IMR-90 (cell line): ENCODE measurements around the gene PLIN4. TPM values are rescaled to one million over a fixed set of nuclear protein-coding genes. Genes with fewer than 3 reads are reported as not detected.

Source experiments
- ATAC-seq: fragments of 200-7000 bp; cut with Tn5 transposase; 2 replicates; pipeline ENCODE4 v1.9.1; 2020; ENCODE audit warnings: low read depth, mild to moderate bottlenecking, moderate library complexity
- BruUV-seq: library from RNA; stranded (reverse); fragments of 400-500 nt; replicated peaks from 2 replicates; lab custom pipeline; 2021; lab: Mats Ljungman, UMichigan
- CTCF ChIA-PET: fragments of 300-600 bp; formaldehyde crosslinking; extraction: SDS; loops from one replicate; lab custom pipeline; 2021; ENCODE audit warnings: antibody characterized with exemption; lab: Yijun Ruan, JAX
- POLR2A ChIA-PET: fragments of 300-600 bp; sonication (Branson Sonifier 250); formaldehyde crosslinking; loops from one replicate; lab custom pipeline; 2022; ENCODE audit warnings: antibody characterized with exemption; ENCODE audit not compliant: unreplicated experiment; lab: Charles Lee
- DNase-seq: peaks from one replicate; pipeline ENCODE4 v3.0.0; 2013
- H2AFZ ChIP-seq: replicated peaks from 2 replicates; pipeline ENCODE3; 2013; ENCODE audit warnings: low read length, mild to moderate bottlenecking; ENCODE audit not compliant: poor library complexity
- H2AK5ac ChIP-seq: 2 replicates; pipeline ENCODE4 v1.6.1; 2013; ENCODE audit warnings: low read depth, low read length, inconsistent platforms
- H2AK9ac ChIP-seq: replicated peaks from 2 replicates; pipeline ENCODE3; 2013; ENCODE audit warnings: mild to moderate bottlenecking, low read depth, low read length, moderate library complexity; ENCODE audit not compliant: poor library complexity
- H2BK120ac ChIP-seq: 2 replicates; pipeline ENCODE4 v1.6.1; 2013; ENCODE audit warnings: low read depth, low read length, inconsistent platforms
- H2BK15ac ChIP-seq: 3 replicates; pipeline ENCODE4 v1.6.1; 2013; ENCODE audit warnings: low read depth, low read length, inconsistent platforms
- H2BK20ac ChIP-seq: 2 replicates; pipeline ENCODE4 v1.6.1; 2013; ENCODE audit warnings: low read depth, mild to moderate bottlenecking, inconsistent platforms, low read length, moderate library complexity
- H2BK5ac ChIP-seq: 2 replicates; pipeline ENCODE4 v1.6.1; 2013; ENCODE audit warnings: mild to moderate bottlenecking, low read depth, low read length, inconsistent platforms; ENCODE audit not compliant: poor library complexity, severe bottlenecking
- H3K14ac ChIP-seq: replicated peaks from 2 replicates; pipeline ENCODE4 v1.6.1; 2013; ENCODE audit warnings: low read depth, low read length, inconsistent platforms
- H3K18ac ChIP-seq: 2 replicates; pipeline ENCODE4 v1.6.1; 2013; ENCODE audit warnings: low read depth, low read length, control low read depth
- H3K23ac ChIP-seq: 2 replicates; pipeline ENCODE4 v1.6.1; 2013; ENCODE audit warnings: low read depth, low read length, inconsistent platforms
- H3K27ac ChIP-seq: 2 replicates; pipeline ENCODE4 v1.5.1; 2013; ENCODE audit warnings: mild to moderate bottlenecking, control low read depth, low read length; ENCODE audit not compliant: insufficient read depth
- H3K27me3 ChIP-seq: 2 replicates; pipeline ENCODE4 v1.6.1; 2013; ENCODE audit warnings: low read length; ENCODE audit not compliant: control insufficient read depth, insufficient read depth
- H3K36me3 ChIP-seq: 2 replicates; pipeline ENCODE4 v1.6.1; 2013; ENCODE audit warnings: low read length, mixed read lengths; ENCODE audit not compliant: control insufficient read depth, insufficient read depth
- H3K4ac ChIP-seq: 2 replicates; pipeline ENCODE4 v1.6.1; 2013; ENCODE audit warnings: low read depth, low read length, inconsistent platforms
- H3K4me1 ChIP-seq: 2 replicates; pipeline ENCODE4 v1.6.1; 2013; ENCODE audit warnings: low read length, mixed read lengths; ENCODE audit not compliant: control insufficient read depth, insufficient read depth
- H3K4me2 ChIP-seq: 2 replicates; pipeline ENCODE4 v1.6.1; 2013; ENCODE audit warnings: low read depth, mild to moderate bottlenecking, control low read depth, low read length, moderate library complexity
- H3K4me3 ChIP-seq: 2 replicates; pipeline ENCODE4 v1.5.1; 2013; ENCODE audit warnings: low read depth, mild to moderate bottlenecking, control low read depth, low read length, moderate library complexity; ENCODE audit not compliant: insufficient read depth
- H3K56ac ChIP-seq: 2 replicates; pipeline ENCODE4 v1.6.1; 2013; ENCODE audit warnings: low read length, inconsistent platforms; ENCODE audit not compliant: insufficient read depth; ENCODE audit errors: extremely low read depth
- H3K79me1 ChIP-seq, 2 experiments: 2 replicates each; pipeline ENCODE4 v1.6.1; 2013; ENCODE audit warnings: low read length in 2 of 2, inconsistent platforms in 1 of 2, low read depth in 1 of 2
- H3K9ac ChIP-seq: 2 replicates; pipeline ENCODE4 v1.6.1; 2013; ENCODE audit warnings: low read depth, low read length, control low read depth
- H3K9me1 ChIP-seq: 2 replicates; pipeline ENCODE4 v1.6.1; 2013; ENCODE audit warnings: low read length, inconsistent platforms; ENCODE audit not compliant: insufficient read depth
- H3K9me3 ChIP-seq: 2 replicates; pipeline ENCODE4 v1.6.1; 2013; ENCODE audit warnings: low read length; ENCODE audit not compliant: control insufficient read depth, insufficient read depth
- H4K20me1 ChIP-seq: 2 replicates; pipeline ENCODE4 v1.6.1; 2013; ENCODE audit warnings: low read length, inconsistent platforms; ENCODE audit not compliant: insufficient read depth
- H4K5ac ChIP-seq: 2 replicates; pipeline ENCODE4 v1.6.1; 2013; ENCODE audit warnings: mild to moderate bottlenecking, low read depth, low read length, control low read depth
- H4K8ac ChIP-seq, 2 experiments: 2 replicates each; pipeline ENCODE4 v1.6.1; 2013; ENCODE audit warnings: low read depth in 2 of 2, low read length in 2 of 2, control low read depth in 1 of 2, inconsistent platforms in 1 of 2
- H4K91ac ChIP-seq: 2 replicates; pipeline ENCODE4 v1.6.1; 2013; ENCODE audit warnings: low read depth, low read length, inconsistent platforms; ENCODE audit not compliant: insufficient read depth
- CHD1 ChIP-seq: IDR thresholded peaks from 2 replicates; pipeline ENCODE4 v1.6.1; 2012; ENCODE audit warnings: low read depth, low read length, improper control_type of control experiment
- CTCF ChIP-seq: conservative IDR thresholded peaks from 2 replicates; pipeline ENCODE4 v1.5.1; 2012; ENCODE audit warnings: mild to moderate bottlenecking, low read depth, low read length, improper control_type of control experiment
- FOS ChIP-seq: fragments of 150-350 bp; IDR thresholded peaks from 2 replicates; pipeline ENCODE4 v1.6.1; 2016; ENCODE audit warnings: low read depth, low read length
- MAFK ChIP-seq: IDR thresholded peaks from 2 replicates; pipeline ENCODE4 v1.6.1; 2012; ENCODE audit warnings: low read depth, low read length, improper control_type of control experiment
- MAZ ChIP-seq: IDR thresholded peaks from 2 replicates; pipeline ENCODE4 v1.6.1; 2012; ENCODE audit warnings: low read depth, mild to moderate bottlenecking, low read length, improper control_type of control experiment, moderate library complexity, borderline replicate concordance
- MXI1 ChIP-seq: IDR thresholded peaks from 2 replicates; pipeline ENCODE4 v1.6.1; 2012; ENCODE audit warnings: low read depth, mild to moderate bottlenecking, low read length, moderate library complexity, borderline replicate concordance
- NFE2L2 ChIP-seq: fragments of 150-350 bp; IDR thresholded peaks from 2 replicates; pipeline ENCODE4 v1.6.1; 2016; ENCODE audit warnings: low read depth, mild to moderate bottlenecking, low read length
- POLR2A ChIP-seq: IDR thresholded peaks from 2 replicates; pipeline ENCODE4 v1.6.1; 2012; ENCODE audit warnings: mild to moderate bottlenecking, low read depth, low read length
- RAD21 ChIP-seq: IDR thresholded peaks from 2 replicates; pipeline ENCODE4 v1.6.1; 2012; ENCODE audit warnings: low read length, improper control_type of control experiment
- RFX5 ChIP-seq: IDR thresholded peaks from 2 replicates; pipeline ENCODE4 v1.8.0; 2012; ENCODE audit warnings: low read depth, mild to moderate bottlenecking, low read length, moderate library complexity
- SMC3 ChIP-seq: fragments of 150-350 bp; IDR thresholded peaks from 2 replicates; pipeline ENCODE4 v1.6.1; 2016; ENCODE audit warnings: low read depth, mild to moderate bottlenecking, antibody characterized with exemption, low read length, moderate library complexity
- USF2 ChIP-seq: fragments of 150-350 bp; IDR thresholded peaks from 2 replicates; pipeline ENCODE4 v1.6.1; 2017; ENCODE audit warnings: mild to moderate bottlenecking, antibody characterized with exemption, low read length, low read depth
- WGBS, 2 experiments: methylation state at CpG; one replicate each; pipeline versions ENCODE4 v1.1.5 to v1.1.7; 2013; ENCODE audit warnings: missing lambda C conversion rate in 2 of 2; ENCODE audit not compliant: insufficient read length in 1 of 2; ENCODE audit errors: extremely low coverage in 2 of 2; 5-methylcytosine and 5-hydroxymethylcytosine counted together
- dilution Hi-C: fragments of 300-500 bp; cut with HindIII; formaldehyde crosslinking; loops from one replicate; pipeline ENCODE4 v1.14.3; 2018; ENCODE audit warnings: low sequenced_read_pairs; ENCODE audit not compliant: unreplicated experiment
- in situ Hi-C: fragments of 300-500 bp; cut with MboI; formaldehyde crosslinking; loops from 3 replicates; pipeline ENCODE4 v1.14.3; 2019; ENCODE audit warnings: low sequenced_read_pairs, inconsistent platforms, mixed read lengths
- intact Hi-C: fragments of 100-400 bp; cut with micrococcal nuclease; formaldehyde crosslinking; loops from 2 replicates; pipeline ENCODE4 v1.10.0; 2022
- polyA plus RNA-seq, 3 experiments: library from polyadenylated mRNA; depleted of rRNA; stranded (reverse); fragments of >200 nt; gene quantifications; 2 replicates each; pipeline ENCODE4 v1.2.3, GENCODE V29; 2012; ENCODE audit warnings: low replicate concordance in 1 of 3
- total RNA-seq: library from RNA; depleted of rRNA; stranded (reverse); fragments of >200 nt; gene quantifications from 2 replicates; pipeline ENCODE4 v1.2.3, GENCODE V29; 2012

PLIN4 gene
- total and polyA plus RNA-seq, 2 of the 4 experiments (the other 2 are of a cell fraction) = under 0.01 to 0.09 TPM

- POLR2A ChIA-PET = no interaction called here
- no peaks in the 10 kb centered on the region for H3K79me1 ChIP-seq
- intact Hi-C loops = no loop called here
These were observed 5.0 kb downstream of the PLIN4 start for GRCh38 chr19:4513248-4513647.

More at GRCh38 chr19:4513248-4513647, 5.0 kb downstream of the PLIN4 start:
- Histone ChIP-seq H4K8ac (no peak overlapping the region), H3K18ac (no peak overlapping the region), H3K4ac (no peak overlapping the region), H3K23ac (no peak overlapping the region), H3K9me1 (no peaks in the 10 kb centered on the region), H3K9ac (no peak overlapping the region), H2BK15ac (no peak overlapping the region), H4K91ac (no peak overlapping the region), H2BK20ac (no peak overlapping the region), H3K27me3 (peaks cover 7% of the 10 kb centered on the region), H3K56ac (no peak overlapping the region), H3K14ac (no peak overlapping the region), H2BK120ac (no peak overlapping the region), H2AK9ac (no peak overlapping the region), H4K20me1 (no peaks in the 10 kb centered on the region), H3K36me3 (no peaks in the 10 kb centered on the region), H3K4me2 (no peak overlapping the region), H4K5ac (no peak overlapping the region), H2AK5ac (no peak overlapping the region), H3K27ac (no peak overlapping the region), H2BK5ac (no peak overlapping the region), H2AFZ (no peak overlapping the region), H3K4me1 (peaks cover 1% of the 10 kb centered on the region; the same call in 1 of the 2 replicates), H3K4me3 (no peak overlapping the region), H3K9me3 (no peaks in the 10 kb centered on the region)
- 84% methylated on average over 12 of the region's 17 CpGs; no CpG with 5 or more reads in 1 of the 2 experiments for WGBS, 2 experiments
- BruUV-seq = no TSS peak
- in situ Hi-C loops = no loop called here
- no peak for TF ChIP-seq RAD21
- TF ChIP-seq CTCF = no peak
- no peak for TF ChIP-seq POLR2A
- no peak for TF ChIP-seq MXI1
- no peak for TF ChIP-seq MAZ
- TF ChIP-seq FOS = no peak
- no peak for TF ChIP-seq NFE2L2
- TF ChIP-seq MAFK = no peak
- TF ChIP-seq USF2 = no peak
- TF ChIP-seq RFX5 = no peak
- TF ChIP-seq SMC3 = no peak
- TF ChIP-seq CHD1 = no peak
- dilution Hi-C loops = no loop called here
- DNase-seq = no peak
- ATAC-seq = no peak
- CTCF ChIA-PET = no interaction called here
